NCI-H446 (cell line): ENCODE results near the gene USP32.

Source experiments
- DNase-seq, 2 experiments: peaks; one replicate each; lab custom pipeline; 2025; lab: John Stamatoyannopoulos, UW

The USP32 gene

DNA sequence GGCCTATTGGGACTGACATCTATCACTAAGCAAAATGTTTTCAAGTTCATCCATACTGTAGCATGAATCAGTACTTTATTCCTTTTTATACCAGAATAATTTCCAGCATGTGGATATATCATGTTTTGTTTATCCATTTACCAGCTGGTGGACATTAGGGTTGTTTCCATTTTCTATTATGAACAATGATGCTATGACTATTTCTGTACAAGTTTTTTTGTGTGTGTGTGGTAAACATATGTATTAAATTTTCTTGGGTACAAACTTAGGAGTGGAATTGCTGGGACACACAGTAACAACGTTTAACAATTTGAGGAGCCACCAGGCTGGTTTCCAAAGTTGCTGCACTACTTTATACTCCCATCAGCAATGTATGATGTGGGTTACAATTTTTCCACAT is 91.0 kb downstream of the USP32 start:
- DNase-seq, result no peak

DNA sequence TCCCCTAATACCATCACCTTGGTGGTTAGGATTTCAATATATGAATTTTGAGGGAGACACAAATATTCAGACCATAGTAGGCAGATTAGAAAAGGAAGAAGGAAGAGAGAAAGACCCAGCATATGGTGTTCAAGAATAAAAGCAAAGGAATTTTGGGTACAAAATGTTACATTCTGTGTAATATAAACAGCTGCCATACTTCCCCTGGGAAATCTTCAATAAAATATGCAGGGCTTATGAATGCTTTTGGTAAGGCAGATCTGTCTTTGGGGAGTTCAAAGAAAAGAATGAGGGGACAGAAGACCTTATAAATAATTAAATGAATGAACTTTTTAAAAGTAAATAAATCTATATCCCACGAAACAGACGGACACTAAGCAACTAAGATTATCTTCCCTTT is 91.9 kb downstream of the USP32 start:
- no peak for DNase-seq

DNA sequence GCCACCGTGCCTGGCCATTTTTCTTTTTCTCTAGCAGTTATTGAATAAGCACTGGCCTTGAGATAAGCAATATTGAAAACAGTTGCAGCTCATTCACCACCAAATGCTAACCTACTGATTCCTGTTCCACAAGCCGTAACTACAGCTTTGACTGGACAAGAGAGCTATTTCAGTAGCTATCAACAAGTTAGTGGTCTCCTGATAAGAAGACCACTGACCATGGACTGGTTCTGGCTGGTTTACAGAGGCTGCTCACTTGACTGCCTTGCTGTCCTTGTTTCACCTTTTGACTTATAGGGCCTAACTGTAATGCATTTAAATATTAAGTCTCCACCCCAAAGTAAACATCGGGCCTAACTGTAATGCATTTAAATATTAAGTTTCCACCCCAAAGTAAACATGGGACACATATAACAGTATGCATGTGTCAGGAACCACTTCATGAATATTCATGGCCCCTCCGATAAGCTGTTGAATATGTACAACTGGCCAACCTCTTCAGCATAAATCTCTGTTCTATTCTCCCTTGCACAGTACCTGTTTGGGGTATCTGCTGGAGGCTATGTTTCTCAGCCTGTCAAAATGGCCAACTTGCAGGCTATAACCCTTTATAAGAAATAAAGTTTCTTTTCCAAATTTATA is 94.1 kb downstream of the USP32 start:
- no peak for DNase-seq

DNA sequence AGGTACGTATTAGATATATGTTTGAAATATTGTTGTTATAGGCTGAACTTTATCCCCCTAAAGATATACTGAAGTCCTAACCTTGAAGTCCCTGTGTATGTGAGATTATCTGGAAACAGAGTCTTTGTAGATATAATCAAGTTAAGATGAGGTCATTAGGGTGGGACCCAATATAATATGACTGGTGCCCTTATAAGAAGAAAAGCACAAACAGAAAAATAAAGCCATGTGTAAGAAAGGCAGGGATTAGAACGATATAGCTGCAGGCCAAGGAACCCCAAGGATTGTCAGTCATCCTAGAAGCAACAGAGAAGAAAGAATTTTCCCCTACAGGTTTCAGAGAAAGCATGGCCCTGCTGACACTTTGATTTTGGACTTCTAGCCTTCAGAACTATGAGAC is 95.8 kb downstream of the USP32 start:
- no peak for DNase-seq

DNA sequence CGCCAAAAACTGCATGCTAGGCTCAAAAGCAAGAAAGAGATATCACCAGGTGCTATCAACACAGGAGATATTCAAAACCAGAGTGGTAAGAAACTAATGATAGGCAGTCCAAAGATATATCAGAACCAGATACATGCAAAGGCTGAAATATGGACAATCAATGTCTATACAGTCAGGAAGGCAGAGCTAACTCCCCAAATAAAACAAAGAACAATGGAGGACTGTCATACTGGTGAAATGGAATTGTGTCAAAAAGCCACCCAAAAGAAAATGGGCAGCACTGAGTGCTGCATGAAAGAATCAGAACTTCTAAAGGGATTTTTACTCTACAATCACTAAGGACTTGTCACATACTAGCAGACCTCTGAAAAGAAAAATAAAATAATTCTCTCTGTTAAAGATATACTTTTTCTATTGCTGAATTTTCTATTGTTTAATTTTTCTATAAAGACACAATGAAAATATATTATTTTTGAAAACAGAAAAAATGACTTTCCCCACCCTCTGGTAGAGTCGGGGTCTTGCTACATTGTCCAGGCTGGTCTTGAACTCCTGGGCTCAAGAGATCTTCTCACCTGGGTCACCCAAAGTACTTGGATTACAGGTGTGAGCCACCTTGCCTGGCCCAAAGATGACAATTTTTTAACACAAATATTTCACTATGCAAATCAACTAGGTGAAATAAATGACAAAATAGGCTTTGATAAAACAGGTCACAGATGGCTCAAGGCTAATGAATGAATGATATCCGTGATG is 98.2 kb downstream of the USP32 start:
- DNase-seq, result no peak

DNA sequence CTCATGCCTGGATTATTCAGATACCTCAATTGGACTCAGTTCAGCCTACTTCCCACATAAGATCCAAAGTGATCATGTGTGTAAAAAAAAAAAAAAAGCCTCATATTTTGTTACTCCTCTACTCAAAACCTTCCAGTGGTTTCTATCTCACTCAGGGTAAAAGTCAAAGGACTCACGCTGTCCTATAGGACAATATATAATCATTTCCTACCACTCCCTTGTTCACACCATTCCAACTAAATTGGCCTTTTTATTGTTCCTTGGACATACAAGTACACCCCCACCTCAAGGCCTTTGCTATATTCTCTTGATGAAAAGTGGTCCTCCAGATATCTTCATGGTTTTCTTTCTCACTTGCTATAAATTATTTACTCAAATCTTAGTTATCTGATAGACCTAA is 99.2 kb downstream of the USP32 start:
- no peak for DNase-seq

DNA sequence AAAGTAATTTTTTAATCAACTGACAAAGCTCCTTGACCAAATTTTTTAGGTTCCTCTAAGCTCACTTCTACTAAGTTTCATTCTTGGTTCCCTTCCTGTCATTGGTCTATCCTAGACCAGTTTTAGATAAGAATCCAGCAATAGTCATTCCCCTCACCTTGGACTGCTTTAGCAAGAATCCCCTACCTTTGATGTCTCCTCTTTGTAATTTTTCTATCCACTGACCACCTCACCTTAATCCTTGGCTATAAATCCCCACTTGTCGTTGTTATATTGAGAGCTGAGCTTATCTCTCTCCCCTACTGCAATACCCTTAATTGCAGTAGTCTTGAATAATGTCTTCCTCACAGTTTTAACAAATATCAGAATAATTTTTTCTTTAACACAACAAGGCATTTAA is 107.2 kb downstream of the USP32 start:
- DNase-seq, result no peak

DNA sequence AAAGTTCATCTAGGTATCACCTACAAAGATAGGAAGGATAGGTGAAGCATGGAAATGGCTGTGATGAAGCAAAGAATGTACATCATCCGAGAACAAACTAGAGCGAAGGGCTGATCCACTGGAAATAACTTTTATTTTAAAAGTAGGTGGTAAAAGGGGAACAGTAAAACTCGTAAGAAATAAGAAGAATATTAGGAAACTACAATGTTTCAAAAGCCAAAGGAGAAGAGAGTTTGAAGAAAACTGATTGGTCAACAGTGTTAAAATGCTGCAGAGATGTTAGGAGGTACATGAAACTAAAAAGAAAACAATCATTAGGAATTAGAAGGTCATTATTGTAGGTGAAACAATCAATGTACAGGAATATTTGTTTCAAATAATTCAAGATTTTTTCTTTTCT is 108.1 kb downstream of the USP32 start:
- no peak for DNase-seq

DNA sequence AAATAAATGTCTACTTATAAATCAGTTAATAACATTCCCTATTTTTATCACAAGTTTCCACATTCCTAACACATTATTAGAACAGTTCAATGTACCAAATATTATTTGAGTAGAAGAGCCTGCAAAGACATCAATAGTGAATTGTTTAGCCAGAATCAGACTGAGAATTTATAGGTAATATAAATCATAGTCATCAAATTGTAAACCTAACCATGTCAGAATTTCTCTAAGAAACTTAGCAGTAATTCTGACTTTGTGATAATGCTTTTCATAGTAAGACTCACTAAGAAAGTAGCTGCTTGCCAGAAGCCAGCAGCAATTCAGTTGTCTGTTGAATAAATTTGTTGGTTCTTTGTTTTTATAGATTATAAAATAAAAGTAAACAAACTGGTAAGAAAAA is 111.3 kb downstream of the USP32 start:
- DNase-seq, result no peak

DNA sequence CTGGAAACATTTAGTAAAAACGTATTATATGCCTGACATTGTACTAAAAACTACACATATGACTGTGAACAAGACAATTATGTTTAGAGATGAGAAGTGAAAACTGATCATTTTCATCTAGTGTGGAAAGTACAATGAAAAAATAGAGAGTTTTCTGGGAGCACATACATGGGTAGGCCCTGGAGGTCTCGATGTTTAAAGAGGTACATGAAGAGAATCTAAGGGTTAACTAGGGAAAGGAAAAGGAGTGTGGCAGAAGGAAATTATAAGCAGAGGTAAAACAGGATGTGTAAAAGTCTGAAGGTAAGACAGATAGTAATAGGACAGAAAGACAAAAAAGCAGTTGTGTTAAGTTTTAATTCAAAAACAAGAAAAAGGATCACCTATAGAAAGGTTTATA is 113.7 kb downstream of the USP32 start:
- no peak for DNase-seq

DNA sequence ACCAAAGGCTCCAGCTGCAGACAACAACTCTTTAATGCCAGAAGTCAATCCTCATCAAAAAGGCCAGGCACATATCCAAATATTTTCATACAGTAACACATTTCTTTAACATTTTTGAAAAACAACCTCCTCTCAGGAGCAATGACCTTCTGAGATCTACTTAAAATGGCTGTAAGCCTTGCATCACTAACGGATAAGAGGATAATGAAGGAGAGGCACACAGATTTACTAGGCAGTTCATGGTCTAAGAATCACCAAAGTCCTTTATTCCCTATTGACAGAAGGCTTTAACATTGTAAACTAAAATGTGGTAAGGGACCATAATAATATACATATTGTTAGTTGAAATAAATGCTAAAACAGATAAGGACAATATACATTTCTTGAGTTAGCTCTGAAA is 114.7 kb downstream of the USP32 start:
- no peak for DNase-seq

DNA sequence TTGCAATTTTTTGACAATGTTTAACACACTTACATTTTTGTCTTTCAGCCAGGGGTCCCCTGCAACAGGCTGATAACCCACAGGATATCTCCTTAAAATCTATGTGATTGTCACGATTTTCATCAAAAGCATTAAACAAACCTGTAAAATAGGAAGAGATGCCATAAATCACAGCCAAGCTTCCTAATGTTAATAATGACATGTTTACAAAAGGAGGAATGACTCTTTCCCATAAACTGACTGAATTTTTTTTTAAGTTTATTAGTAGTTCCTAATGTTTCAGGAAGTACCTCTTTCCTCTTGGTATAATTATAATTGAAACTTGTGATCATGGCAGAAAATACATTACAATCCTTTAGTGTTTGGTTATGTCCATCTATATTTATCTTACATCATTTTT is 122.5 kb downstream of the USP32 start:
- DNase-seq, result no peak

DNA sequence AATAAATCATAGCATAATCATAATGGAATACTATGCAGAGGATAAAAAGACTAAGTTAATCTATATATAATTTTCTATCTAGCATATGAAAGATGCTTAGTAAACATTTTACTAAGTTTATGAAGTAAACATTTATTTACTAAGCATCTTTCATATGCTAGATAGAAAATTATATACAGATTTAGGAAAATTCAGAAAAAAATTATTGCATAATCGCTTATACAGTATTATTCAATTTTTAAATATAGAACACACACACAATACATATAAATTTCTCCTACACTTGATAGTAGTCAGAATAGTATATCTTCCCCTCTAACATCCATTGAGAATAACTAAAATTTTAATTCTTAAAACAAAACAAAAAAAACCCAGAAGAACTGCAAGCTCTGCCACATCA is 131.4 kb downstream of the USP32 start:
- DNase-seq, result no peak

DNA sequence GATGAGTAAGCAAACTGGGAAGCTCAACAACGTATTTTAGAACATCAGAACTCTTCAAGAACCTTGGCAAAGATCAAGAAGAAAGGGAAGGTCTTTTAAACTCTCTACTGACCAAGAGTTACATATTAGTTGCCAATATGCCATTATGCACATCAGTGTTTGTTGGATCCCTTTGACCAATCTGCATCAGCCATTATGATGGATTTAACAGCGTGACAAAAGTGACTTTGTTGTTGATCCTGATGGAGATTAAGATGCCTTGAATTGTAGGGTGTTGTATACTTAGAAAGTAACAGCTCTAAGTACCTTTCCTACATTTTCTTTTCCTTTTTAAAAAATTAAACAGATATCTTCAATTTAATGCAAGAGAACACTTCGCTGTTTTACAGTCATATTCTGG is 133.6 kb downstream of the USP32 start:
- no peak for DNase-seq

DNA sequence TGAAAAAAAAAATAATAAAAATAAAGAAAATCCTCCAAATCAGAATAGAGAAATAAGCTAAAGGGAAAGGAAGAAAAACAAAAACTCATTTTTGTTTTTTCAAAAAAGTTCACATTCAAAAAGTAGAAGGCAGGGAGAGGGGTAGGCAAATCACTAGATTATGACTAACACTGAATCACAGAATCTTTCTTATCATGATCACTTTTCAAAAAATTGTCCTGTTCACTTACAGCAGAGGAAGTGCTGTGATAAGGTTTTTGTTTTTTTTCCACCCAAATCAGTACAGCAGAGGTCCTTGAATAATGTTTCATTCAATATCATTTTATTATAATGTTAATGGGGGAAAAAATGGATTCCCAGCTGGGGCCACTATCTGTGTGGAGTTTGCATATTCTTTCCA is 135.8 kb downstream of the USP32 start:
- no peak for DNase-seq

DNA sequence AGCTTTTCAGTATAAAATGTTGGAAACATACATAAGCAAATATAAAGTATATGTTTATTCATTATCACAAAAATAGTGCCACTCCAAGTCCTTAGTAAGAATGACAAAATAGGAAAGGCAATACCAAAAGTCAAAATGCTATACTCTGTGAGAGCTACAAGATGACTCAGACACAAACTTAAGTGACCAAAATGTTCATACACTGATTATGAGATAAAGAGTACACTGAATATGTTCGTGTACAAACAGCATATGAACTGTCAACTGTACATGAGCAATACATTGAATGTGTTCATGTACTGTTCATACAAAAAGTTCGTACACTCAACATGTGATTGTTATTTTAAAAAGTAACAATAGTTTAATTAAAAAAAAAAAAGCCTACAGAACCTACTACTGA is 138.9 kb downstream of the USP32 start:
- DNase-seq, result no peak

DNA sequence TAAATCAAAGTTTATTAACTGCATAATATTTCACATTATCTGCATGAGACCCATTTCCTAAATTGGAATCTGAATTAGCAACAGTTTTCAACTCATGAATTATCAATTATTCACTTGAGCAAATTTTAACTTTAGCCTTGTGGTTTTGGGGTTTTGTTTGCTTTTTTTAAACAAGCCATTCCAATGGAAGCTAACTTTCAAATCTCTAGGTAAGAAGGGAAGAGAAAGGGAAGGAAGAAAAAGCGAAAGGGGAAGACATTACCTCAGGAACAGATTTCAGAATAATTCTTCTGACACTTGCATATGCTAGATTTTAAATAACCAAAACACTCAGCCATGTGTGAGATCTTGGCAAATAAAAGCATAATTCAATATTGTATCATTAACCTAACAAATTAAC is 139.5 kb downstream of the USP32 start:
- no peak for DNase-seq

DNA sequence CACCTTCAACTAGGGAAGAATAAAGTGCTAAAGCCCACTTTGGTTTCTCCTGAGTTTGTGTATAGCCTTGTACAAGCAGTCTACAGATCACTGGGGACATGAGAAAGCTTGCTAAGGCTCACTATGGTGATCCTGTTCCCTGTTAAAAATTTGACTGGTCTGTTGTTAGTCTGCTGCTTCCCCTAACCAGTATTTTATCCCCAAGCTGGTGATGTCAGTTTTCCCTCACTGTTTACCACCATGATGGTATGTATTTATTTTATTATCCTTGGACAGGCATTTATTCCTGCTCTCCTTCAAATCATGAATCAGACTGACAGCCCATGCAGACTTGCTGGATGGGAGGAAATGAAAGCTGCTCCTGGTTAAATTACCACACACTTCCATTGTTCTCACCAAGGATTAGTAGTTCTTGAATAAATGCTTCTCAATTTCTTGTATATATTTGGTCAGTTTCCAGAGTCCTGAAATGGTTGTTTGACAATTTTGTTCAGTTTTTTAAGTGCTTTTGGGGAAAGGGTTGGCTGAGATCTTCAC is 142.6 kb downstream of the USP32 start:
- DNase-seq, result no peak

DNA sequence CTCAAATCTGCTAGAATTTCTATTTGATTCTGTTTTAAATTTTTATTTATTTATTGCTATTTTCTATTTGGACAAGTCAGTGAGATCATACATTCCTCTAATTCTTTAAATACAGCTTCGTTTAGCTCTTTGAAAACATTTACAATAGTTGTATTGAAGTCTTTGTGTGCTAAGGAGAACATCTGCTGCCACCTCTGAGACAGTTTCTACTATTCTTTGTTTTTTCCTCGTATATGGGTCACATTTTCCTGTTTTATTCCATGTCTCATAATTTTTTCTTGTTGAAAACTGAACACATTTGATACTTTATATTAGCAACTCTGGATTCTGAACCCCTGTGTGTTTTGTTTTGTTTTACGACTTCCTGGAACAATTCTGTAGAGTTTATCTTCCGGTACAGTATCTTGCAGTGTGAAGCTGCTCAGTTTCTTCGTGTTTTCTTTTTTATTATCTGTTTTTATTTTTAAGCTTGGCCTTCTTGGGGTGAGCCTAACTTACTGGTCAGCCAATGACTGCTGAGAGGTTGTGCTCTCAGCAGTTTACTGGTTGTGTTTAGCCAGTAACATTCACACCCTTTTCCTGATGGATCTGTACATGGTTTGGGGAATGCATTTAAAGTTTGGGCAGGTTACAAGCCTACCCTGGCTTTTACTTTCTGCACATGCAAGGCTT is 143.2 kb downstream of the USP32 start:
- no peak for DNase-seq

DNA sequence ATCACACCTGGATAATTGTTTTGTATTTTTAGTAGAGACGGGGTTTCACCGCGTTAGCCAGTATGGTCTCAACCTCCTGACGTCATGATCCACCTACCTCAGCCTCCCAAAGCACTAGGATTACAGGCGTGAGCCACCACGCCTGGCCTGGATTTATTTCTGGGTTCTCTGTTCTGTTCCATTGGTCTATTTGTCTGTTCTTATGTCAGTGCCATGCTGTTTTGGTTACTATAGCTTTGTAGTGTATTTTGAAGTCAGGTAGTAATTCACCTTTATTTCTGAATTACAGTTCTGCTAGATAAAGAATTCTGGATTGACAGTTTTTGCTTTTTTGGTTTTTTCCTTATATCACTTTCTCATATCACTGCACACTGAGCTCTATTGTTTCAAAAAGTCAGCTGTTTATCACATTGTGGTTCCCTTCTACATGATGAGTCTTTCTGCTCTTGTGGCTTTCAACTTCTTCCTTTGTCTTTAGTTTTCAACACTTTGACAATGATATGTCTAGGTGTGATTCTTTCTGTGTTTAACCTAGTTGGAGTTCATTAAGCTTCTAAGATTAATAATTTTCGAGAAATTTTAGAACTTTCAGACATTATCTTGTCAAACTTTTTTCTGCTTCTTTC is 144.0 kb downstream of the USP32 start:
- no peak for DNase-seq

DNA sequence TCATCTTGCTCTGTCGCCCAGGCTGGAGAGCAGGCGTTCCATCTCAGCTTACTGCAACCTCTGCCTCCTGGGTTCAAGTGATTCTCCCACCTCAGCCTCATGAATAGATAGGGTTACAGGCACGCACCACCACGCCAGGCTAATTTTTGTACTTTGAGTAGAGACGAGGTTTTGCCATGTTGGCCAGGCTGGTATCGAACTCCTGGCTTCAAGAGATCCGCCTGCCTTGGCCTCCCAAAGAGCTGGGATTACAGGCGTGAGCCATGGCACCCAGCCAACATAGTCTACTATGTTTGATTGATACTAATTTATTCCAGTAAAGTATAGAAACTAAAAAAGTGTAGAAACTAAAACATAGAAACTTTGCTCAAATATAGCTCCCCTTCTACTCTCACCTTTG is 147.3 kb downstream of the USP32 start:
- DNase-seq, result no peak

DNA sequence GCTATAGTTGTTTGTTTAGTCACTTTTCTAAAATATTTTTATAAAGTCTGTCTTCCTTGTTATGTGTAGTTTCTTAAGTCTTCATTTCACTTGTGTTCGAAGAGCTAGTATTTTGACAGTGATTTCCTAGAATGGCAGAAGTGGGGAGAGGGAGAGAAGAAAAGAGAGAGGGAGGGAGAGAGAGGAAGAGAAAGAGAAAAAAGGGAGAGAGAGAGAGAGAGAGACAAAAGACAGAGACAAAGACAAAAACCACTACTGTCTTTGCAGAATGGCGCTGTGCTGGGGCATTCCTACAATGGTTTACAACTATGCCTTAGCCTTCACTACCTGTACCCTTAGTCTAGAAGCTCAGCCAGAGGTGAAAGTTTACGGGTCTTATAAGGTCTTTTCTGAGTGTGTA is 151.6 kb downstream of the USP32 start:
- DNase-seq, result no peak

DNA sequence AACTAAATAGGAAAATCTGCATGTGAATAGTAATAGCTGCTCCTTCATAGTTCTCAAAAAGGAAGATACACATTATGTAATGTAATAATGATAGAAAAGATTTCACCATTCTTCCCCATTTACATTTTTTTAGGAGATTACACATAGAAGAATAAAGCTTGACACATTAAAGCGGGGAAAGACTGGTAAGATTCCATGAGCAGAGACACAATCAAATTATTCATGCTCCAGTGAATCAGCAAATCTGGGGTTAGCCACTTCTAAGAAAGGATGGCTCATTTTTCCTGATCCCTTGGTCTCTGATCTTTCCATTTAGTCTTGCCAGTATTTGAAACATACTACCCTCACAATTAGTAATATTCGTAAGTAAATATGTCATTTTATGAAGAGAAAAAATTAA is 160.2 kb downstream of the USP32 start:
- no peak for DNase-seq
